ENCODE measurements around the gene FAM149A. TPM values are rescaled to one million over a fixed set of nuclear protein-coding genes. Genes with fewer than 3 reads are reported as not detected.

FAM149A gene
- total RNA-seq, 2 donors from 2014 or later, result 9.9 to 12.8 TPM

GRCh38 chr4:186079694-186080093 is 24.8 kb upstream of the FAM149A start:
- Histone ChIP-seq H3K4me3 (no peak overlapping the region), H3K9me3 (no peaks in the 10 kb centered on the region), H3K36me3 (no peaks in the 10 kb centered on the region), H3K4me1 (ENCODE audit: control insufficient read depth in 1 of 2, low read depth in 2 of 2) (no peaks in the 10 kb centered on the region), H3K27me3 (replicated peaks; ENCODE audit: insufficient read depth) (no peaks in the 10 kb centered on the region), H3K27ac (no peak overlapping the region)
- no peak for DNase-seq (ENCODE audit: low spot score)
- TF ChIP-seq CTCF (IDR thresholded peaks at IDR 0.05), result no peak
- ATAC-seq (ENCODE audit: insufficient number of reproducible peaks, low FRiP score, low read depth), result no peak

- DNase-seq (ENCODE audit: low spot score) (no peak), ATAC-seq (ENCODE audit: insufficient number of reproducible peaks, low FRiP score, low read depth) (no peak)
- Histone ChIP-seq H3K27ac (no peak overlapping the region), H3K9me3 (no peaks in the 10 kb centered on the region), H3K36me3 (no peaks in the 10 kb centered on the region), H3K4me3 (no peak overlapping the region), H3K4me1 (ENCODE audit: control insufficient read depth in 1 of 2, low read depth in 2 of 2) (no peaks in the 10 kb centered on the region), H3K27me3 (replicated peaks; ENCODE audit: insufficient read depth) (no peaks in the 10 kb centered on the region)
- no peak for TF ChIP-seq CTCF (IDR thresholded peaks at IDR 0.05)
Observed at GRCh38 chr4:186081202-186081807, 23.2 kb upstream of the FAM149A start.

DNA sequence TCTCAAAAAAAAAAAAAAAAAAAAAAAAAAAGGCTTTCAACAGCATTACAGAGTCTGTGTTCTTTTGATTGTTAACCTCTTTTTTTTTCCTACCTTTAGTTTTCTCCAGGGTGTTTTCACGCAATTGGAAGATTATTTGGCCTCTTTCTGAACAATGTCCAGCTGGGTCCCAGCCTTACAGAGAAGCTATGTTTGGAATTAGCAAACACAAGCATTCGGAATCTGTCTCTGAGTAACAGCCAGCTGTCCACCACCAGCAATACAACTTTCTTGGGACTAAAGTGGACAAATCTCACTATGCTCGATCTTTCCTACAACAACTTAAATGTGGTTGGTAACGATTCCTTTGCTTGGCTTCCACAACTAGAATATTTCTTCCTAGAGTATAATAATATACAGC is 22.3 kb upstream of the FAM149A start:
- DNase-seq (ENCODE audit: low spot score) (no peak), ATAC-seq (ENCODE audit: insufficient number of reproducible peaks, low FRiP score, low read depth) (no peak)
- no peak overlapping the region for H3K27ac ChIP-seq
- H3K4me3 ChIP-seq, result no peak overlapping the region
- H3K27me3 ChIP-seq (replicated peaks; ENCODE audit: insufficient read depth), result no peaks in the 10 kb centered on the region
- TF ChIP-seq CTCF (IDR thresholded peaks at IDR 0.05), result no peak
- H3K9me3 ChIP-seq, result no peaks in the 10 kb centered on the region
- H3K36me3 ChIP-seq, result no peaks in the 10 kb centered on the region
- H3K4me1 ChIP-seq (ENCODE audit: control insufficient read depth in 1 of 2, low read depth in 2 of 2), result no peaks in the 10 kb centered on the region

GRCh38 chr4:186088523-186088922 is 16.0 kb upstream of the FAM149A start:
- Histone ChIP-seq H3K9me3 (no peaks in the 10 kb centered on the region), H3K4me3 (no peak overlapping the region), H3K27me3 (replicated peaks; ENCODE audit: insufficient read depth) (no peaks in the 10 kb centered on the region), H3K36me3 (no peaks in the 10 kb centered on the region), H3K4me1 (ENCODE audit: control insufficient read depth in 1 of 2, low read depth in 2 of 2) (no peaks in the 10 kb centered on the region), H3K27ac (no peak overlapping the region)
- TF ChIP-seq CTCF (IDR thresholded peaks at IDR 0.05), result no peak
- no peak for DNase-seq (ENCODE audit: low spot score)
- ATAC-seq (ENCODE audit: insufficient number of reproducible peaks, low FRiP score, low read depth), result no peak

- Histone ChIP-seq H3K4me3 (no peak overlapping the region), H3K27ac (no peak overlapping the region), H3K27me3 (replicated peaks; ENCODE audit: insufficient read depth) (no peaks in the 10 kb centered on the region), H3K36me3 (no peaks in the 10 kb centered on the region), H3K4me1 (ENCODE audit: control insufficient read depth in 1 of 2, low read depth in 2 of 2) (no peaks in the 10 kb centered on the region), H3K9me3 (no peaks in the 10 kb centered on the region)
- no peak for TF ChIP-seq CTCF (IDR thresholded peaks at IDR 0.05)
- DNase-seq (ENCODE audit: low spot score) (no peak), ATAC-seq (ENCODE audit: insufficient number of reproducible peaks, low FRiP score, low read depth) (no peak)
Observed at GRCh38 chr4:186092296-186092695, 12.2 kb upstream of the FAM149A start.

Measured in thoracic aorta (tissue), 2 donors.